SK-N-SH treated with all-trans-retinoic acid at 6 μM for 48 hours (cell line): ENCODE results near the gene NUP214.

Source experiments
- CSRNP3 ChIP-seq: fragments of 250-450 bp; sonication (Bioruptor Pico); IDR thresholded peaks from 2 replicates; pipeline ENCODE4 v1.5.1; 2021; ENCODE audit warnings: mild to moderate bottlenecking, moderate library complexity
- GLIS3 ChIP-seq: fragments of 250-450 bp; sonication (Bioruptor Pico); IDR thresholded peaks from 2 replicates; pipeline ENCODE4 v1.5.0; 2020; ENCODE audit warnings: mild to moderate bottlenecking, moderate library complexity
- PATZ1 ChIP-seq: fragments of 250-450 bp; sonication (Bioruptor Pico); IDR thresholded peaks from 2 replicates; pipeline ENCODE4 v1.8.0; 2020; ENCODE audit warnings: mild to moderate bottlenecking, moderate library complexity, borderline replicate concordance
- RARB ChIP-seq: fragments of 250-450 bp; sonication (Bioruptor Pico); IDR thresholded peaks from 2 replicates; pipeline ENCODE4 v1.8.0; 2021; ENCODE audit warnings: mild to moderate bottlenecking, moderate library complexity

- no peak for TF ChIP-seq GLIS3 (CRISPR knock-in tag)
- no peak for TF ChIP-seq PATZ1 (CRISPR knock-in tag)
- no peak for TF ChIP-seq RARB
- no peak for TF ChIP-seq CSRNP3 (CRISPR knock-in tag)
Observed at GRCh38 chr9:131190191-131190590, 64.8 kb downstream of the NUP214 start.
